ENCODE measurements around the gene SV2B. TPM values are rescaled to one million over a fixed set of nuclear protein-coding genes. Genes with fewer than 3 reads are reported as not detected.

Gene SV2B
- polyA plus RNA-seq, 1 donor (not counting 4 experiments of a cell fraction or from before 2014, with no cell fraction given), result 0.04 TPM

- Histone ChIP-seq H3K79me2 (ENCODE audit: control insufficient read depth, insufficient read depth, low read length) (no peaks in the 10 kb centered on the region), H3K9me1 (ENCODE audit: control insufficient read depth, extremely low read depth, insufficient read depth, low read length) (no peaks in the 10 kb centered on the region), H2AFZ (ENCODE audit: control insufficient read depth, low read length) (no peak overlapping the region), H3K9me3 (ENCODE audit: control insufficient read depth, low read depth, low read length) (no peaks in the 10 kb centered on the region), H3K27ac (ENCODE audit: control insufficient read depth, insufficient read depth, low read length) (no peak overlapping the region), H3K9ac (ENCODE audit: control insufficient read depth, extremely low read depth, insufficient read depth, low read length) (no peak overlapping the region), H3K4me3 (ENCODE audit: control insufficient read depth in 2 of 3, extremely low read depth in 1 of 3, insufficient read depth in 2 of 3, low read depth in 1 of 3, low read length in 3 of 3) (no peak overlapping the region), H3K4me2 (ENCODE audit: control insufficient read depth, extremely low read depth, insufficient read depth, low read depth, low read length) (no peak overlapping the region), H3K27me3 (ENCODE audit: control insufficient read depth, extremely low read depth, insufficient read depth, low read length) (no peaks in the 10 kb centered on the region), H3K36me3 (ENCODE audit: control insufficient read depth in 2 of 2, extremely low read depth in 1 of 2, insufficient read depth in 2 of 2, low read length in 2 of 2) (no peaks in the 10 kb centered on the region), H3K4me1 (ENCODE audit: control insufficient read depth, extremely low read depth, insufficient read depth, low read length) (no peaks in the 10 kb centered on the region), H4K20me1 (ENCODE audit: control insufficient read depth, extremely low read depth, insufficient read depth, low read length) (no peaks in the 10 kb centered on the region)
- FAIRE-seq (no peak), DNase-seq (ENCODE audit: low read depth, low spot score) (no peak)
- no peak for TF ChIP-seq CTCF (optimal IDR thresholded peaks at IDR 0.05 in 1 of 3, IDR thresholded peaks at IDR 0.05 in 1 of 3, conservative IDR thresholded peaks at IDR 0.05 in 1 of 3; ENCODE audit: extremely low read depth in 1 of 3, insufficient read depth in 2 of 3, low read length in 3 of 3)
- TF ChIP-seq EZH2 (IDR thresholded peaks at IDR 0.05; ENCODE audit: low read length), result no peak
- dilution Hi-C loops (cut with MboI; ENCODE audit: extremely low pct_ligation_motif_present, low sequenced_read_pairs), result no loop called here
Measured at GRCh38 chr15:91202510-91203102, 102.5 kb downstream of the SV2B start.

DNA sequence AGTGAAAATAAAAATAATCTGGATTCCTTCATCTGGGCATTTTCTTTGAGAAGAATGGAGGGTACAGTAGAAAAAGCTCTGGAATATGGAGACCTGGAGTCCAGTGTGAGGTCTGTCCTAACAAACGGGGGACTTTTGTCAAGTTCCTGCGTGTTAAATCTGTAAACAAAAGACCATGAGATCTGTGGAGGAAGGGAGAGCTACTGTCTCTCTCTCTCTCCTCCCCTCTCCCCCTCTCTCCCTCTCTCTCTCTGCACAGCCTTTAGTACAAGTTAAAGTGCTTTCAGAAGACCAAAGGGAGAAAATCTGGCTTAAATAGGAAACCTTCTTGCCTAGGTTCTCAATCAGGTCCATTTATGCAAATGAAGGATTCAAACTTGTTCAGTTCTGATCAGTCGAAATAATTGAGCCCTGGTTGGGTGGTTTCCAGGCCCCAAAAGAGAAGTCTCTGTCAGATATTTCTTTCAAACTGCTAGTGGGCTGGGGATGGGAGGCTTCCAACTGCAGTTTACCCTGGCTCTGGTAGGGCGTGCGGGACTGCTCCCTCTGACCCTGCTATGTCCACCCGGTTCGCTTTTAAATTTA lies 103.7 kb downstream of the SV2B start:
- H3K27me3 ChIP-seq (ENCODE audit: control insufficient read depth, extremely low read depth, insufficient read depth, low read length), result no peaks in the 10 kb centered on the region
- no peaks in the 10 kb centered on the region for H3K9me3 ChIP-seq (ENCODE audit: control insufficient read depth, low read depth, low read length)
- H3K4me2 ChIP-seq (ENCODE audit: control insufficient read depth, extremely low read depth, insufficient read depth, low read depth, low read length), result no peak overlapping the region
- no peaks in the 10 kb centered on the region for H4K20me1 ChIP-seq (ENCODE audit: control insufficient read depth, extremely low read depth, insufficient read depth, low read length)
- H3K9me1 ChIP-seq (ENCODE audit: control insufficient read depth, extremely low read depth, insufficient read depth, low read length), result no peaks in the 10 kb centered on the region
- TF ChIP-seq CTCF (optimal IDR thresholded peaks at IDR 0.05 in 1 of 3, IDR thresholded peaks at IDR 0.05 in 1 of 3, conservative IDR thresholded peaks at IDR 0.05 in 1 of 3; ENCODE audit: extremely low read depth in 1 of 3, insufficient read depth in 2 of 3, low read length in 3 of 3) (no peak), EZH2 (IDR thresholded peaks at IDR 0.05; ENCODE audit: low read length) (no peak)
- no peaks in the 10 kb centered on the region for H3K36me3 ChIP-seq (ENCODE audit: control insufficient read depth in 2 of 2, extremely low read depth in 1 of 2, insufficient read depth in 2 of 2, low read length in 2 of 2)
- DNase-seq (ENCODE audit: low read depth, low spot score), result no peak
- H2AFZ ChIP-seq (ENCODE audit: control insufficient read depth, low read length), result no peak overlapping the region
- no peaks in the 10 kb centered on the region for H3K79me2 ChIP-seq (ENCODE audit: control insufficient read depth, insufficient read depth, low read length)
- no peak overlapping the region for H3K9ac ChIP-seq (ENCODE audit: control insufficient read depth, extremely low read depth, insufficient read depth, low read length)
- FAIRE-seq, result no peak
- dilution Hi-C loops (cut with MboI; ENCODE audit: extremely low pct_ligation_motif_present, low sequenced_read_pairs), result no loop called here
- H3K4me1 ChIP-seq (ENCODE audit: control insufficient read depth, extremely low read depth, insufficient read depth, low read length), result no peaks in the 10 kb centered on the region
- H3K27ac ChIP-seq (ENCODE audit: control insufficient read depth, insufficient read depth, low read length), result no peak overlapping the region
- H3K4me3 ChIP-seq (ENCODE audit: control insufficient read depth in 2 of 3, extremely low read depth in 1 of 3, insufficient read depth in 2 of 3, low read depth in 1 of 3, low read length in 3 of 3), result no peak overlapping the region
